Prostate gland (tissue), 2 donors: ENCODE results near the gene ARHGAP6.

Source experiments
- CTCF ChIP-seq, 4 experiments: fragments of 200-600 bp in 2 of 4; fragments of 450-650 bp in 2 of 4; sonication (generic) in 2 of 4; IDR thresholded peaks; 1 replicate in 3 of 4; 2 replicates in 1 of 4; pipeline ENCODE4 v1.5.1; 2016 to 2019; ENCODE audit warnings: antibody characterized with exemption in 4 of 4, mild to moderate bottlenecking in 2 of 4, moderate library complexity in 2 of 4
- POLR2A ChIP-seq: fragments of 450-650 bp; IDR thresholded peaks from one replicate; pipeline ENCODE4 v1.6.1; 2016; ENCODE audit warnings: antibody characterized with exemption, mild to moderate bottlenecking

- TF ChIP-seq CTCF (IDR thresholded peaks at IDR 0.05) = no peak
- no peak for TF ChIP-seq POLR2A
Measured at GRCh38 chrX:11210415-11210801, 455.3 kb downstream of the ARHGAP6 start.
